Activated naive CD8-positive, alpha-beta T cell treated with anti-CD3 and anti-CD28 coated beads, Interleukin-2, amount 50 U/mL, for 24 hours (primary cell): ENCODE results near the gene ARHGAP12.
A peak's percentile ranks its signal among the peaks of the same experiment; 100 is the strongest.
"Not testable (repeated sequence)": the region's sequence is repeated elsewhere in the genome, so short reads cannot be mapped to it uniquely, and the experiment has no call there.

Experiments
- ATAC-seq: fragments of 150-1000 bp; cut with Tn5 transposase; one replicate; pipeline ENCODE4 v1.10.0; 2021
- DNase-seq: peaks from one replicate; pipeline ENCODE4 v3.0.0; 2021
- H3K27ac Mint-ChIP-seq: one replicate; pipeline ENCODE4 v1.8.0; 2021; ENCODE audit warnings: mild to moderate bottlenecking, mixed read lengths
- H3K27me3 Mint-ChIP-seq: one replicate; pipeline ENCODE4 v1.8.0; 2021; ENCODE audit warnings: mixed read lengths
- H3K36me3 Mint-ChIP-seq: one replicate; pipeline ENCODE4 v1.8.0; 2021; ENCODE audit warnings: low read depth, mixed read lengths
- H3K4me1 Mint-ChIP-seq: one replicate; pipeline ENCODE4 v1.8.0; 2021; ENCODE audit warnings: mixed read lengths
- H3K4me3 Mint-ChIP-seq: one replicate; pipeline ENCODE4 v1.8.0; 2021; ENCODE audit warnings: mild to moderate bottlenecking, moderate library complexity, mixed read lengths
- H3K9me3 Mint-ChIP-seq: one replicate; pipeline ENCODE4 v1.8.0; 2021; ENCODE audit warnings: mixed read lengths

ARHGAP12 gene

GRCh38 chr10:31923389-31923788, 5.2 kb downstream of the ARHGAP12 start:
- Mint-ChIP-seq H3K9me3 (no peaks in the 10 kb centered on the region), H3K4me1 (peaks cover 76% of the 10 kb centered on the region), H3K4me3 (no peak overlapping the region), H3K27ac (no peak overlapping the region), H3K27me3 (no peaks in the 10 kb centered on the region), H3K36me3 (no peaks in the 10 kb centered on the region)
- no peak for DNase-seq
- no peak for ATAC-seq

GRCh38 chr10:31921031-31921430, 7.6 kb downstream of the ARHGAP12 start:
- peak; percentile 52 for ATAC-seq
- H3K27ac Mint-ChIP-seq = peak overlapping the region; percentile 15
- DNase-seq = no peak
- peaks cover 63% of the 10 kb centered on the region for H3K4me1 Mint-ChIP-seq
- H3K27me3 Mint-ChIP-seq = no peaks in the 10 kb centered on the region
- H3K9me3 Mint-ChIP-seq = no peaks in the 10 kb centered on the region
- H3K4me3 Mint-ChIP-seq = peak overlapping the region; percentile 48
- H3K36me3 Mint-ChIP-seq = no peaks in the 10 kb centered on the region

- no peaks in the 10 kb centered on the region for H3K9me3 Mint-ChIP-seq
- peaks cover 63% of the 10 kb centered on the region for H3K4me1 Mint-ChIP-seq
- H3K36me3 Mint-ChIP-seq = no peaks in the 10 kb centered on the region
- ATAC-seq (no peak), DNase-seq (no peak)
- H3K27me3 Mint-ChIP-seq = no peaks in the 10 kb centered on the region
- H3K4me3 Mint-ChIP-seq = no peak overlapping the region
- H3K27ac Mint-ChIP-seq = no peak overlapping the region
Measured at GRCh38 chr10:31920538-31920937, 8.1 kb downstream of the ARHGAP12 start.

- no peak overlapping the region for H3K27ac Mint-ChIP-seq
Measured at GRCh38 chr10:31918671-31919409, 9.8 kb downstream of the ARHGAP12 start.

GRCh38 chr10:31914370-31914769, 14.3 kb downstream of the ARHGAP12 start:
- ATAC-seq (no peak), DNase-seq (no peak)
- Mint-ChIP-seq H3K4me1 (peaks cover 43% of the 10 kb centered on the region), H3K27ac (no peak overlapping the region), H3K36me3 (no peaks in the 10 kb centered on the region), H3K9me3 (no peaks in the 10 kb centered on the region), H3K27me3 (no peaks in the 10 kb centered on the region), H3K4me3 (no peak overlapping the region)

More at GRCh38 chr10:31918671-31919409, 9.8 kb downstream of the ARHGAP12 start:
- Mint-ChIP-seq H3K27me3 (no peaks in the 10 kb centered on the region), H3K9me3 (no peaks in the 10 kb centered on the region), H3K4me1 (peaks cover 54% of the 10 kb centered on the region), H3K36me3 (no peaks in the 10 kb centered on the region), H3K4me3 (no peak overlapping the region)
- DNase-seq (no peak), ATAC-seq (no peak)

- Mint-ChIP-seq H3K27ac (peak overlapping the region; percentile 32), H3K4me1 (peaks cover 39% of the 10 kb centered on the region), H3K9me3 (no peaks in the 10 kb centered on the region), H3K4me3 (no peak overlapping the region), H3K27me3 (no peaks in the 10 kb centered on the region), H3K36me3 (peaks cover 8% of the 10 kb centered on the region)
- DNase-seq = no peak
- ATAC-seq = no peak
Measured at GRCh38 chr10:31912898-31913850, 15.5 kb downstream of the ARHGAP12 start.

GRCh38 chr10:31912289-31912688, 16.3 kb downstream of the ARHGAP12 start:
- Mint-ChIP-seq H3K27me3 (no peaks in the 10 kb centered on the region), H3K4me1 (peaks cover 39% of the 10 kb centered on the region), H3K36me3 (peaks cover 12% of the 10 kb centered on the region), H3K9me3 (no peaks in the 10 kb centered on the region), H3K4me3 (no peak overlapping the region), H3K27ac (no peak overlapping the region)
- ATAC-seq (no peak), DNase-seq (no peak)

GRCh38 chr10:31910016-31910415, 18.6 kb downstream of the ARHGAP12 start:
- H3K27me3 Mint-ChIP-seq = no peaks in the 10 kb centered on the region
- no peak overlapping the region for H3K4me3 Mint-ChIP-seq
- no peak overlapping the region for H3K27ac Mint-ChIP-seq
- DNase-seq (no peak), ATAC-seq (no peak)
- peaks cover 39% of the 10 kb centered on the region for H3K4me1 Mint-ChIP-seq
- no peaks in the 10 kb centered on the region for H3K9me3 Mint-ChIP-seq
- peaks cover 19% of the 10 kb centered on the region for H3K36me3 Mint-ChIP-seq

GRCh38 chr10:31908157-31908556, 20.5 kb downstream of the ARHGAP12 start:
- H3K9me3 Mint-ChIP-seq = no peaks in the 10 kb centered on the region
- no peak overlapping the region for H3K27ac Mint-ChIP-seq
- H3K27me3 Mint-ChIP-seq = no peaks in the 10 kb centered on the region
- ATAC-seq = no peak
- peaks cover 19% of the 10 kb centered on the region for H3K36me3 Mint-ChIP-seq
- no peak overlapping the region for H3K4me3 Mint-ChIP-seq
- peaks cover 26% of the 10 kb centered on the region for H3K4me1 Mint-ChIP-seq
- no peak for DNase-seq

- peaks cover 17% of the 10 kb centered on the region for H3K4me1 Mint-ChIP-seq
Measured at GRCh38 chr10:31906039-31906438, 22.6 kb downstream of the ARHGAP12 start.

GRCh38 chr10:31905586-31905985, 23.0 kb downstream of the ARHGAP12 start:
- H3K4me1 Mint-ChIP-seq = peaks cover 16% of the 10 kb centered on the region
- H3K4me3 Mint-ChIP-seq = no peak overlapping the region
- no peak overlapping the region for H3K27ac Mint-ChIP-seq
- H3K36me3 Mint-ChIP-seq = peaks cover 25% of the 10 kb centered on the region
- no peaks in the 10 kb centered on the region for H3K9me3 Mint-ChIP-seq
- DNase-seq (no peak), ATAC-seq (no peak)
- H3K27me3 Mint-ChIP-seq = no peaks in the 10 kb centered on the region

More at GRCh38 chr10:31906039-31906438, 22.6 kb downstream of the ARHGAP12 start:
- Mint-ChIP-seq H3K4me3 (no peak overlapping the region), H3K27ac (no peak overlapping the region), H3K27me3 (no peaks in the 10 kb centered on the region), H3K9me3 (no peaks in the 10 kb centered on the region), H3K36me3 (peaks cover 24% of the 10 kb centered on the region)
- ATAC-seq = no peak
- no peak for DNase-seq

- peaks cover 17% of the 10 kb centered on the region for H3K36me3 Mint-ChIP-seq
- H3K27ac Mint-ChIP-seq = no peak overlapping the region
- H3K4me1 Mint-ChIP-seq = peaks cover 18% of the 10 kb centered on the region
- no peak overlapping the region for H3K4me3 Mint-ChIP-seq
- H3K27me3 Mint-ChIP-seq = no peaks in the 10 kb centered on the region
- ATAC-seq (no peak), DNase-seq (no peak)
- no peaks in the 10 kb centered on the region for H3K9me3 Mint-ChIP-seq
Measured at GRCh38 chr10:31902625-31903024, 26.0 kb downstream of the ARHGAP12 start.

GRCh38 chr10:31897506-31897905, 31.1 kb downstream of the ARHGAP12 start:
- Mint-ChIP-seq H3K27me3 (no peaks in the 10 kb centered on the region), H3K4me3 (no peak overlapping the region), H3K4me1 (peaks cover 21% of the 10 kb centered on the region), H3K9me3 (no peaks in the 10 kb centered on the region), H3K27ac (no peak overlapping the region), H3K36me3 (peaks cover 12% of the 10 kb centered on the region)
- ATAC-seq (no peak), DNase-seq (no peak)

GRCh38 chr10:31896968-31897384, 31.7 kb downstream of the ARHGAP12 start:
- ATAC-seq (no peak), DNase-seq (no peak)
- no peak overlapping the region for H3K4me3 Mint-ChIP-seq
- peaks cover 21% of the 10 kb centered on the region for H3K4me1 Mint-ChIP-seq
- no peaks in the 10 kb centered on the region for H3K27me3 Mint-ChIP-seq
- H3K9me3 Mint-ChIP-seq = no peaks in the 10 kb centered on the region
- H3K27ac Mint-ChIP-seq = no peak overlapping the region
- peaks cover 11% of the 10 kb centered on the region for H3K36me3 Mint-ChIP-seq

GRCh38 chr10:31895722-31896121, 32.9 kb downstream of the ARHGAP12 start:
- H3K4me1 Mint-ChIP-seq = peaks cover 22% of the 10 kb centered on the region
- ATAC-seq, H3K27me3 Mint-ChIP-seq, H3K27ac Mint-ChIP-seq, H3K4me3 Mint-ChIP-seq, H3K9me3 Mint-ChIP-seq, H3K36me3 Mint-ChIP-seq, DNase-seq: not testable (repeated sequence)
